ENCODE results near the gene LAMC3. TPM values are rescaled to one million over a fixed set of nuclear protein-coding genes. Genes with fewer than 3 reads are reported as not detected.

Gene LAMC3
- total RNA-seq, 1 experiment from 2014 or later = 0.28 TPM

DNA sequence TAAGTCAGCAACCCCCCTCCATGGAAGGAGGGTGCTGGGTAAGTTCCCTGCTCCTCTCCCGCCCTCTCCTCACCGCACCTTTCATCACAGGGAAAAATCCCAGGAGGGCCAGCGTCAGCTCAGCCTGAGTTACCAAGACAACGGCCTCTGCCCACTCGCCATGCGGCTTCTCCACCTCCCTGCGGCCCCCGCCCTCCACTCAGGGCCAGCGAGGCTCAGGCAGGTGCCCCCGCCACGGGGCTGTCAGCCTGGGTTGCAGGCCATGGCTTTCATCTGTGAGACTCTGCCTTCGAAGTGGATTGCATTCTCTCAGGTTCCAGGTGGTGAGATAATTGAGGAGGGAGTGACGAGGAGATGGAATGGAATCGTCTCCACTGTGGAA is 27.2 kb upstream of the LAMC3 start:
- Histone ChIP-seq H3K4me3 (ENCODE audit: low read depth, low read length, poor library complexity, severe bottlenecking) (no peak overlapping the region), H3K4me1 (ENCODE audit: insufficient read depth, low read length, poor library complexity, severe bottlenecking) (no peaks in the 10 kb centered on the region), H3K27ac (ENCODE audit: low read depth, low read length, poor library complexity, severe bottlenecking) (no peak overlapping the region), H3K9me3 (ENCODE audit: low read depth, low read length, poor library complexity, severe bottlenecking) (no peaks in the 10 kb centered on the region), H3K36me3 (ENCODE audit: insufficient read depth, low read length, poor library complexity, severe bottlenecking) (no peaks in the 10 kb centered on the region), H3K27me3 (replicated peaks; ENCODE audit: insufficient read depth, low read depth, low read length, poor library complexity) (no peaks in the 10 kb centered on the region)
- POLR2A ChIA-PET (ENCODE audit: low non-redundant PET) = no interaction called here
- intact Hi-C loops (cut with micrococcal nuclease; ENCODE audit: unreplicated experiment) = no loop called here
- BruUV-seq (replicated peaks) = no TSS peak
- TF ChIP-seq EZH2 (IDR thresholded peaks at IDR 0.05; ENCODE audit: borderline replicate concordance, low read depth, low read length, poor library complexity, severe bottlenecking) = no peak
- TF ChIP-seq, protein P1, sequence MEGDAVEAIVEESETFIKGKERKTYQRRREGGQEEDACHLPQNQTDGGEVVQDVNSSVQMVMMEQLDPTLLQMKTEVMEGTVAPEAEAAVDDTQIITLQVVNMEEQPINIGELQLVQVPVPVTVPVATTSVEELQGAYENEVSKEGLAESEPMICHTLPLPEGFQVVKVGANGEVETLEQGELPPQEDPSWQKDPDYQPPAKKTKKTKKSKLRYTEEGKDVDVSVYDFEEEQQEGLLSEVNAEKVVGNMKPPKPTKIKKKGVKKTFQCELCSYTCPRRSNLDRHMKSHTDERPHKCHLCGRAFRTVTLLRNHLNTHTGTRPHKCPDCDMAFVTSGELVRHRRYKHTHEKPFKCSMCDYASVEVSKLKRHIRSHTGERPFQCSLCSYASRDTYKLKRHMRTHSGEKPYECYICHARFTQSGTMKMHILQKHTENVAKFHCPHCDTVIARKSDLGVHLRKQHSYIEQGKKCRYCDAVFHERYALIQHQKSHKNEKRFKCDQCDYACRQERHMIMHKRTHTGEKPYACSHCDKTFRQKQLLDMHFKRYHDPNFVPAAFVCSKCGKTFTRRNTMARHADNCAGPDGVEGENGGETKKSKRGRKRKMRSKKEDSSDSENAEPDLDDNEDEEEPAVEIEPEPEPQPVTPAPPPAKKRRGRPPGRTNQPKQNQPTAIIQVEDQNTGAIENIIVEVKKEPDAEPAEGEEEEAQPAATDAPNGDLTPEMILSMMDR (conservative IDR thresholded peaks at IDR 0.05; ENCODE audit: low read depth, low read length) = no peak
- no peak for DNase-seq (ENCODE audit: low spot score)
- CTCF ChIA-PET = no interaction called here

DNA sequence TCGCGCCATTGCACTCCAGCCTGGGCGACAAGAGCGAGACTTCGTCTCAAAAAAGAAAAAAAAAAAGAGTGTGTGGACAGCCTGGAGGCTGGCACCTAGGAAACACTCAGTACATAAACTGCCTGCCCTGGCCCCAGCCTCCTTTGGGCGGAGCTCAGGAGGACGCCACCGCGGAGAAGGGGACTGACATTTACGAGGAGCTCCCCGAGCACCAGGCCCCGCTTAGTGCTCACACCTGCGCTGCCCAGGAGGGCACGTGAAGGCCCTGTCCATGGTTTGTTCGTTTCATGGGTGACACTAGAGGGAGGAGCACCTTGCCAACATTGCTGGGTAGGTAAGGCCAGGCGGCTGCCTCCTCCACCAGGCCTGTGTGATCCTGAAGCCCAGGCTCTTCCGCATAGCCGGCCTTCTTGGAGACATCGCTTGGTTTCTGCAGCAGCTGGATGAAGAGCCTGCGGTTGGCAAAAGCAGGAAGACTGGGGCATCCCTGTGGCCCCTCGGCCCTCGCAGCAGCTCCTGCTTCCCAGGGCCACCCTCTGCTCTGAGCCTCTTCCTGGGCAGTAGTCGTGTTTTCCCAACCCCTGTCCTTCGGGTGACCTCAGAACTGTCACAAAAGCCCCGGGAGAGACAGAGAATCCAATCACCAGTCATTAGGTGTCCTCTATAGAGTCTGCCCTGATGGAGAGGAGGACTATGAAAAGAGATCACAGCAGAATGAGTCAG is 26.2 kb upstream of the LAMC3 start:
- intact Hi-C loops (cut with micrococcal nuclease; ENCODE audit: unreplicated experiment) = no loop called here
- H3K4me1 ChIP-seq (ENCODE audit: insufficient read depth, low read length, poor library complexity, severe bottlenecking) = no peaks in the 10 kb centered on the region
- TF ChIP-seq EZH2 (IDR thresholded peaks at IDR 0.05; ENCODE audit: borderline replicate concordance, low read depth, low read length, poor library complexity, severe bottlenecking) = no peak
- TF ChIP-seq, protein P1 (conservative IDR thresholded peaks at IDR 0.05; ENCODE audit: low read depth, low read length) = no peak
- no peak for DNase-seq (ENCODE audit: low spot score)
- BruUV-seq (replicated peaks) = no TSS peak
- no peaks in the 10 kb centered on the region for H3K9me3 ChIP-seq (ENCODE audit: low read depth, low read length, poor library complexity, severe bottlenecking)
- H3K36me3 ChIP-seq (ENCODE audit: insufficient read depth, low read length, poor library complexity, severe bottlenecking) = no peaks in the 10 kb centered on the region
- no peak overlapping the region for H3K27ac ChIP-seq (ENCODE audit: low read depth, low read length, poor library complexity, severe bottlenecking)
- ChIA-PET POLR2A (ENCODE audit: low non-redundant PET) (no interaction called here), CTCF (no interaction called here)
- no peaks in the 10 kb centered on the region for H3K27me3 ChIP-seq (replicated peaks; ENCODE audit: insufficient read depth, low read depth, low read length, poor library complexity)
- H3K4me3 ChIP-seq (ENCODE audit: low read depth, low read length, poor library complexity, severe bottlenecking) = no peak overlapping the region

DNA sequence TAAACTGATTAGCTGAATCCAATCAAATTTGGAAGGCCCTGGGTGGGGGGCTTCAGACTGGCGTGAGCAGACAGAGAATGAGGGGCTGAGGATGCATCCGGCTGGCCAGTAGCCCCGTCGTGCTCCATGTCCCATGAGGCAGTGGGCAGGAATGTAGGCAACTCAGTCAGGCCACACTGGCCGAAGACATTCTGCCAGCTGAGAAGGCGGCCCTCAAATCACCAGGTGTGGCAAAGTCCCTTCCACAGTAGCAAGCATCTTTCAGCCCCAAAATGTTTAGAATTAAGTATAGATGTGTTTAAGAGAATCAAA is 25.7 kb upstream of the LAMC3 start:
- Histone ChIP-seq H3K36me3 (ENCODE audit: insufficient read depth, low read length, poor library complexity, severe bottlenecking) (no peaks in the 10 kb centered on the region), H3K4me3 (ENCODE audit: low read depth, low read length, poor library complexity, severe bottlenecking) (no peak overlapping the region), H3K4me1 (ENCODE audit: insufficient read depth, low read length, poor library complexity, severe bottlenecking) (no peaks in the 10 kb centered on the region), H3K27me3 (replicated peaks; ENCODE audit: insufficient read depth, low read depth, low read length, poor library complexity) (no peaks in the 10 kb centered on the region), H3K27ac (ENCODE audit: low read depth, low read length, poor library complexity, severe bottlenecking) (no peak overlapping the region), H3K9me3 (ENCODE audit: low read depth, low read length, poor library complexity, severe bottlenecking) (no peaks in the 10 kb centered on the region)
- POLR2A ChIA-PET (ENCODE audit: low non-redundant PET) = no interaction called here
- BruUV-seq (replicated peaks) = no TSS peak
- no peak for DNase-seq (ENCODE audit: low spot score)
- intact Hi-C loops (cut with micrococcal nuclease; ENCODE audit: unreplicated experiment) = no loop called here
- CTCF ChIA-PET = interaction anchor here (0.6 kb wide), 1 partner anchor 40 kb away, joined by 6 read pairs; no protein-coding TSS in a partner anchor
- TF ChIP-seq EZH2 (IDR thresholded peaks at IDR 0.05; ENCODE audit: borderline replicate concordance, low read depth, low read length, poor library complexity, severe bottlenecking) = no peak
- TF ChIP-seq, protein P1 (conservative IDR thresholded peaks at IDR 0.05; ENCODE audit: low read depth, low read length) = no peak

Measured in A673 (cell line).